IMR-90 (cell line): ENCODE results near the gene SSH2. TPM values are rescaled to one million over a fixed set of nuclear protein-coding genes. Genes with fewer than 3 reads are reported as not detected.

Source experiments
- ATAC-seq: fragments of 200-7000 bp; cut with Tn5 transposase; 2 replicates; pipeline ENCODE4 v1.9.1; 2020; ENCODE audit warnings: low read depth, mild to moderate bottlenecking, moderate library complexity
- BruUV-seq: library from RNA; stranded (reverse); fragments of 400-500 nt; replicated peaks from 2 replicates; lab custom pipeline; 2021; lab: Mats Ljungman, UMichigan
- CTCF ChIA-PET: fragments of 300-600 bp; formaldehyde crosslinking; extraction: SDS; loops from one replicate; lab custom pipeline; 2021; ENCODE audit warnings: antibody characterized with exemption; lab: Yijun Ruan, JAX
- POLR2A ChIA-PET: fragments of 300-600 bp; sonication (Branson Sonifier 250); formaldehyde crosslinking; loops from one replicate; lab custom pipeline; 2022; ENCODE audit warnings: antibody characterized with exemption; ENCODE audit not compliant: unreplicated experiment; lab: Charles Lee
- DNase-seq: peaks from one replicate; pipeline ENCODE4 v3.0.0; 2013
- H2AFZ ChIP-seq: replicated peaks from 2 replicates; pipeline ENCODE3; 2013; ENCODE audit warnings: low read length, mild to moderate bottlenecking; ENCODE audit not compliant: poor library complexity
- H2AK5ac ChIP-seq: 2 replicates; pipeline ENCODE4 v1.6.1; 2013; ENCODE audit warnings: low read depth, low read length, inconsistent platforms
- H2AK9ac ChIP-seq: replicated peaks from 2 replicates; pipeline ENCODE3; 2013; ENCODE audit warnings: mild to moderate bottlenecking, low read depth, low read length, moderate library complexity; ENCODE audit not compliant: poor library complexity
- H2BK120ac ChIP-seq: 2 replicates; pipeline ENCODE4 v1.6.1; 2013; ENCODE audit warnings: low read depth, low read length, inconsistent platforms
- H2BK15ac ChIP-seq: 3 replicates; pipeline ENCODE4 v1.6.1; 2013; ENCODE audit warnings: low read depth, low read length, inconsistent platforms
- H2BK20ac ChIP-seq: 2 replicates; pipeline ENCODE4 v1.6.1; 2013; ENCODE audit warnings: low read depth, mild to moderate bottlenecking, inconsistent platforms, low read length, moderate library complexity
- H2BK5ac ChIP-seq: 2 replicates; pipeline ENCODE4 v1.6.1; 2013; ENCODE audit warnings: mild to moderate bottlenecking, low read depth, low read length, inconsistent platforms; ENCODE audit not compliant: poor library complexity, severe bottlenecking
- H3K14ac ChIP-seq: replicated peaks from 2 replicates; pipeline ENCODE4 v1.6.1; 2013; ENCODE audit warnings: low read depth, low read length, inconsistent platforms
- H3K18ac ChIP-seq: 2 replicates; pipeline ENCODE4 v1.6.1; 2013; ENCODE audit warnings: low read depth, low read length, control low read depth
- H3K23ac ChIP-seq: 2 replicates; pipeline ENCODE4 v1.6.1; 2013; ENCODE audit warnings: low read depth, low read length, inconsistent platforms
- H3K27ac ChIP-seq: 2 replicates; pipeline ENCODE4 v1.5.1; 2013; ENCODE audit warnings: mild to moderate bottlenecking, control low read depth, low read length; ENCODE audit not compliant: insufficient read depth
- H3K27me3 ChIP-seq: 2 replicates; pipeline ENCODE4 v1.6.1; 2013; ENCODE audit warnings: low read length; ENCODE audit not compliant: control insufficient read depth, insufficient read depth
- H3K36me3 ChIP-seq: 2 replicates; pipeline ENCODE4 v1.6.1; 2013; ENCODE audit warnings: low read length, mixed read lengths; ENCODE audit not compliant: control insufficient read depth, insufficient read depth
- H3K4ac ChIP-seq: 2 replicates; pipeline ENCODE4 v1.6.1; 2013; ENCODE audit warnings: low read depth, low read length, inconsistent platforms
- H3K4me1 ChIP-seq: 2 replicates; pipeline ENCODE4 v1.6.1; 2013; ENCODE audit warnings: low read length, mixed read lengths; ENCODE audit not compliant: control insufficient read depth, insufficient read depth
- H3K4me2 ChIP-seq: 2 replicates; pipeline ENCODE4 v1.6.1; 2013; ENCODE audit warnings: low read depth, mild to moderate bottlenecking, control low read depth, low read length, moderate library complexity
- H3K4me3 ChIP-seq: 2 replicates; pipeline ENCODE4 v1.5.1; 2013; ENCODE audit warnings: low read depth, mild to moderate bottlenecking, control low read depth, low read length, moderate library complexity; ENCODE audit not compliant: insufficient read depth
- H3K56ac ChIP-seq: 2 replicates; pipeline ENCODE4 v1.6.1; 2013; ENCODE audit warnings: low read length, inconsistent platforms; ENCODE audit not compliant: insufficient read depth; ENCODE audit errors: extremely low read depth
- H3K79me1 ChIP-seq, 2 experiments: 2 replicates each; pipeline ENCODE4 v1.6.1; 2013; ENCODE audit warnings: low read length in 2 of 2, inconsistent platforms in 1 of 2, low read depth in 1 of 2
- H3K9ac ChIP-seq: 2 replicates; pipeline ENCODE4 v1.6.1; 2013; ENCODE audit warnings: low read depth, low read length, control low read depth
- H3K9me1 ChIP-seq: 2 replicates; pipeline ENCODE4 v1.6.1; 2013; ENCODE audit warnings: low read length, inconsistent platforms; ENCODE audit not compliant: insufficient read depth
- H3K9me3 ChIP-seq: 2 replicates; pipeline ENCODE4 v1.6.1; 2013; ENCODE audit warnings: low read length; ENCODE audit not compliant: control insufficient read depth, insufficient read depth
- H4K20me1 ChIP-seq: 2 replicates; pipeline ENCODE4 v1.6.1; 2013; ENCODE audit warnings: low read length, inconsistent platforms; ENCODE audit not compliant: insufficient read depth
- H4K5ac ChIP-seq: 2 replicates; pipeline ENCODE4 v1.6.1; 2013; ENCODE audit warnings: mild to moderate bottlenecking, low read depth, low read length, control low read depth
- H4K8ac ChIP-seq, 2 experiments: 2 replicates each; pipeline ENCODE4 v1.6.1; 2013; ENCODE audit warnings: low read depth in 2 of 2, low read length in 2 of 2, control low read depth in 1 of 2, inconsistent platforms in 1 of 2
- H4K91ac ChIP-seq: 2 replicates; pipeline ENCODE4 v1.6.1; 2013; ENCODE audit warnings: low read depth, low read length, inconsistent platforms; ENCODE audit not compliant: insufficient read depth
- CEBPB ChIP-seq: IDR thresholded peaks from 2 replicates; pipeline ENCODE4 v1.6.1; 2012; ENCODE audit warnings: low read depth, low read length, improper control_type of control experiment
- CHD1 ChIP-seq: IDR thresholded peaks from 2 replicates; pipeline ENCODE4 v1.6.1; 2012; ENCODE audit warnings: low read depth, low read length, improper control_type of control experiment
- CTCF ChIP-seq: conservative IDR thresholded peaks from 2 replicates; pipeline ENCODE4 v1.5.1; 2012; ENCODE audit warnings: mild to moderate bottlenecking, low read depth, low read length, improper control_type of control experiment
- FOS ChIP-seq: fragments of 150-350 bp; IDR thresholded peaks from 2 replicates; pipeline ENCODE4 v1.6.1; 2016; ENCODE audit warnings: low read depth, low read length
- MAZ ChIP-seq: IDR thresholded peaks from 2 replicates; pipeline ENCODE4 v1.6.1; 2012; ENCODE audit warnings: low read depth, mild to moderate bottlenecking, low read length, improper control_type of control experiment, moderate library complexity, borderline replicate concordance
- NFE2L2 ChIP-seq: fragments of 150-350 bp; IDR thresholded peaks from 2 replicates; pipeline ENCODE4 v1.6.1; 2016; ENCODE audit warnings: low read depth, mild to moderate bottlenecking, low read length
- POLR2A ChIP-seq: IDR thresholded peaks from 2 replicates; pipeline ENCODE4 v1.6.1; 2012; ENCODE audit warnings: mild to moderate bottlenecking, low read depth, low read length
- RCOR1 ChIP-seq: IDR thresholded peaks from 2 replicates; pipeline ENCODE4 v1.6.1; 2012; ENCODE audit warnings: mild to moderate bottlenecking, low read length, improper control_type of control experiment; ENCODE audit not compliant: insufficient replicate concordance
- RFX5 ChIP-seq: IDR thresholded peaks from 2 replicates; pipeline ENCODE4 v1.8.0; 2012; ENCODE audit warnings: low read depth, mild to moderate bottlenecking, low read length, moderate library complexity
- SMC3 ChIP-seq: fragments of 150-350 bp; IDR thresholded peaks from 2 replicates; pipeline ENCODE4 v1.6.1; 2016; ENCODE audit warnings: low read depth, mild to moderate bottlenecking, antibody characterized with exemption, low read length, moderate library complexity
- USF2 ChIP-seq: fragments of 150-350 bp; IDR thresholded peaks from 2 replicates; pipeline ENCODE4 v1.6.1; 2017; ENCODE audit warnings: mild to moderate bottlenecking, antibody characterized with exemption, low read length, low read depth
- WGBS, 2 experiments: methylation state at CpG; one replicate each; pipeline versions ENCODE4 v1.1.5 to v1.1.7; 2013; ENCODE audit warnings: missing lambda C conversion rate in 2 of 2; ENCODE audit not compliant: insufficient read length in 1 of 2; ENCODE audit errors: extremely low coverage in 2 of 2; 5-methylcytosine and 5-hydroxymethylcytosine counted together
- dilution Hi-C: fragments of 300-500 bp; cut with HindIII; formaldehyde crosslinking; loops from one replicate; pipeline ENCODE4 v1.14.3; 2018; ENCODE audit warnings: low sequenced_read_pairs; ENCODE audit not compliant: unreplicated experiment
- in situ Hi-C: fragments of 300-500 bp; cut with MboI; formaldehyde crosslinking; loops from 3 replicates; pipeline ENCODE4 v1.14.3; 2019; ENCODE audit warnings: low sequenced_read_pairs, inconsistent platforms, mixed read lengths
- intact Hi-C: fragments of 100-400 bp; cut with micrococcal nuclease; formaldehyde crosslinking; loops from 2 replicates; pipeline ENCODE4 v1.10.0; 2022
- polyA plus RNA-seq, 3 experiments: library from polyadenylated mRNA; depleted of rRNA; stranded (reverse); fragments of >200 nt; gene quantifications; 2 replicates each; pipeline ENCODE4 v1.2.3, GENCODE V29; 2012; ENCODE audit warnings: low replicate concordance in 1 of 3
- total RNA-seq: library from RNA; depleted of rRNA; stranded (reverse); fragments of >200 nt; gene quantifications from 2 replicates; pipeline ENCODE4 v1.2.3, GENCODE V29; 2012

Gene SSH2
- total and polyA plus RNA-seq, 2 of the 4 experiments (the other 2 are of a cell fraction), result 9.3 TPM

GRCh38 chr17:29847527-29848400, 82.3 kb downstream of the SSH2 start:
- Histone ChIP-seq H2BK5ac (peak overlapping the region; percentile 39), H3K9me3 (no peaks in the 10 kb centered on the region), H3K14ac (no peak overlapping the region), H3K4ac (no peak overlapping the region), H2BK20ac (no peak overlapping the region), H4K8ac (0 out of 4 replicates have a peak overlapping the region, but pooled peaks of 1 of the 2 experiments have one; percentile 34), H3K4me3 (no peak overlapping the region), H3K9me1 (peaks cover 4% of the 10 kb centered on the region; the same call in 1 of the 2 replicates), H3K23ac (peak overlapping the region; percentile 20; the same call in 1 of the 2 replicates), H4K5ac (no peak overlapping the region), H3K56ac (no peak overlapping the region), H3K27ac (no peak overlapping the region), H2AFZ (no peak overlapping the region), H3K27me3 (no peaks in the 10 kb centered on the region), H2AK5ac (peak overlapping the region; percentile 45; the same call in 1 of the 2 replicates), H3K4me2 (no peak overlapping the region), H3K4me1 (peaks cover 14% of the 10 kb centered on the region), H2BK120ac (no peak overlapping the region), H3K79me1 (peaks cover 26 to 42% of the 10 kb centered on the region in 2 experiments; a peak in 3 of 4 replicates), H4K91ac (no peak overlapping the region), H2BK15ac (peak overlapping the region; percentile 29; the same call in 1 of the 3 replicates), H3K18ac (no peak overlapping the region), H2AK9ac (no peak overlapping the region), H4K20me1 (no peaks in the 10 kb centered on the region), H3K36me3 (no peaks in the 10 kb centered on the region), H3K9ac (no peak overlapping the region)
- ChIA-PET CTCF (no interaction called here), POLR2A (no interaction called here)
- in situ Hi-C loops (no loop called here), intact Hi-C loops (no loop called here), dilution Hi-C loops (no loop called here)
- DNase-seq (no peak), ATAC-seq (no peak)
- no CpG with 5 or more reads among the region's 3 CpGs for WGBS, 2 experiments
- no TSS peak for BruUV-seq
- TF ChIP-seq SMC3 (no peak), NFE2L2 (no peak), CTCF (no peak), POLR2A (no peak), USF2 (no peak), CHD1 (no peak), RCOR1 (no peak), MAZ (no peak), CEBPB (no peak), RFX5 (no peak), FOS (no peak)
